HEK293 (cell line): ENCODE measurements around the gene PNPO.

Source experiments
- CTCF ChIP-seq: fragments of 450-650 bp; formaldehyde crosslinking; IDR thresholded peaks from 2 replicates; pipeline ENCODE4 v1.5.1; 2016; ENCODE audit warnings: missing biosample characterization, missing genetic modification characterization
- HOXC10 ChIP-seq: sonication (generic); formaldehyde crosslinking; IDR thresholded peaks from 2 replicates; pipeline ENCODE4 v1.8.1; 2023; ENCODE audit warnings: mild to moderate bottlenecking, missing genetic modification reagents
- YY1 ChIP-seq: fragments of 450-650 bp; formaldehyde crosslinking; IDR thresholded peaks from 2 replicates; pipeline ENCODE4 v1.5.1; 2018; ENCODE audit warnings: missing biosample characterization, missing genetic modification characterization
- ZBTB10 ChIP-seq: fragments of 450-650 bp; formaldehyde crosslinking; IDR thresholded peaks from 2 replicates; pipeline ENCODE4 v1.5.1; 2016; ENCODE audit warnings: missing biosample characterization, missing genetic modification characterization
- ZNF146 ChIP-seq: fragments of 450-650 bp; formaldehyde crosslinking; IDR thresholded peaks from 2 replicates; pipeline ENCODE4 v1.5.1; 2016; ENCODE audit warnings: missing biosample characterization, missing genetic modification characterization
- ZNF311 ChIP-seq: fragments of 450-650 bp; formaldehyde crosslinking; IDR thresholded peaks from 2 replicates; pipeline ENCODE4 v1.5.1; 2017; ENCODE audit warnings: missing biosample characterization, missing genetic modification characterization, borderline replicate concordance
- ZNF510 ChIP-seq: fragments of 450-650 bp; formaldehyde crosslinking; IDR thresholded peaks from 2 replicates; pipeline ENCODE4 v1.5.1; 2018; ENCODE audit warnings: mild to moderate bottlenecking, missing genetic modification characterization, missing biosample characterization; ENCODE audit not compliant: insufficient replicate concordance
- ZNF692 ChIP-seq: fragments of 450-650 bp; formaldehyde crosslinking; IDR thresholded peaks from 2 replicates; pipeline ENCODE4 v1.5.1; 2016; ENCODE audit warnings: missing biosample characterization, missing genetic modification characterization
- ZNF792 ChIP-seq: fragments of 450-650 bp; formaldehyde crosslinking; IDR thresholded peaks from 2 replicates; pipeline ENCODE4 v1.5.1; 2016; ENCODE audit warnings: missing biosample characterization, missing genetic modification characterization

- TF ChIP-seq CTCF: no peak
- TF ChIP-seq ZNF146 (tag by site-specific recombination): no peak
- no peak for TF ChIP-seq ZBTB10 (tag by site-specific recombination)
- TF ChIP-seq HOXC10 (CRISPR knock-in tag): no peak
- TF ChIP-seq ZNF692 (tag by site-specific recombination): no peak
- no peak for TF ChIP-seq ZNF792 (tag by site-specific recombination)
- TF ChIP-seq ZNF311: no peak
- TF ChIP-seq YY1 (tag by site-specific recombination): no peak
- no peak for TF ChIP-seq ZNF510 (tag by site-specific recombination)
Measured at GRCh38 chr17:47962901-47963300, 21.5 kb downstream of the PNPO start.
